H1 (cell line): Measurements from ENCODE around the gene GLI1. TPM values are rescaled to one million over a fixed set of nuclear protein-coding genes. Genes with fewer than 3 reads are reported as not detected.

Experiments
- CTCF ChIA-PET: fragments of 300-600 bp; sonication (Branson Sonifier 250); formaldehyde crosslinking; loops from one replicate; lab custom pipeline; 2021; ENCODE audit not compliant: partially characterized antibody; lab: Charles Lee
- POLR2A ChIA-PET: fragments of 300-600 bp; sonication (Branson Sonifier 250); formaldehyde crosslinking; loops from one replicate; lab custom pipeline; 2021; ENCODE audit warnings: inconsistent platforms; ENCODE audit not compliant: partially characterized antibody; lab: Charles Lee
- DNase-seq, 2 experiments: peaks; one replicate each; pipeline versions ENCODE4 v3.0.0 to v3.0.0-alpha.2; 2010 to 2022; ENCODE audit warnings: low spot score in 2 of 2, low read depth in 1 of 2, mixed read lengths in 1 of 2
- FAIRE-seq: peaks from 2 replicates; lab custom pipeline; 2011; peaks lifted over from hg19 to GRCh38; lab: Jason Lieb, UNC
- H2AFZ ChIP-seq: 2 replicates; pipeline ENCODE4 v1.8.1; 2012; ENCODE audit warnings: low read length, inconsistent platforms
- H2AK5ac ChIP-seq: 2 replicates; pipeline ENCODE4 v1.6.1; 2013; ENCODE audit warnings: low read depth, low read length
- H2BK120ac ChIP-seq: replicated peaks from 2 replicates; pipeline ENCODE3; 2013; ENCODE audit warnings: low read depth, low read length, inconsistent platforms
- H2BK12ac ChIP-seq: 2 replicates; pipeline ENCODE4 v1.6.1; 2013; ENCODE audit warnings: low read depth, low read length
- H2BK15ac ChIP-seq: 2 replicates; pipeline ENCODE4 v1.6.1; 2013; ENCODE audit warnings: low read length
- H2BK20ac ChIP-seq: 2 replicates; pipeline ENCODE4 v1.6.1; 2013; ENCODE audit warnings: low read length
- H2BK5ac ChIP-seq: 2 replicates; pipeline ENCODE4 v1.6.1; 2013; ENCODE audit warnings: low read depth, low read length
- H3K14ac ChIP-seq: 2 replicates; pipeline ENCODE4 v1.6.1; 2013; ENCODE audit warnings: inconsistent platforms; ENCODE audit not compliant: insufficient read length
- H3K18ac ChIP-seq: 2 replicates; pipeline ENCODE4 v1.6.1; 2013; ENCODE audit warnings: low read length; ENCODE audit errors: extremely low read depth
- H3K23ac ChIP-seq: 2 replicates; pipeline ENCODE4 v1.6.1; 2013; ENCODE audit warnings: inconsistent platforms; ENCODE audit not compliant: insufficient read length
- H3K23me2 ChIP-seq: 2 replicates; pipeline ENCODE4 v1.6.1; 2013; ENCODE audit warnings: low read depth, low read length
- H3K27ac ChIP-seq: 2 replicates; pipeline ENCODE4 v1.6.1; 2011; ENCODE audit warnings: low read depth, low read length, inconsistent platforms
- H3K27me3 ChIP-seq, 4 experiments: replicated peaks in 1 of 4; 1 replicate in 1 of 4; 2 replicates in 3 of 4; pipeline versions ENCODE4 v1.6.1 to v1.8.1; 2011 to 2013; ENCODE audit warnings: low read length in 3 of 4, mild to moderate bottlenecking in 3 of 4, inconsistent platforms in 2 of 4, mixed read lengths in 2 of 4, moderate library complexity in 1 of 4; ENCODE audit not compliant: control insufficient read depth in 3 of 4, insufficient read depth in 3 of 4; ENCODE audit errors: extremely low read depth in 1 of 4
- H3K36me3 ChIP-seq, 4 experiments: 2 replicates each; pipeline versions ENCODE4 v1.6.1 to v1.8.1; 2011 to 2013; ENCODE audit warnings: mild to moderate bottlenecking in 4 of 4, low read length in 3 of 4, moderate library complexity in 2 of 4, control low read depth in 1 of 4, inconsistent platforms in 1 of 4; ENCODE audit not compliant: insufficient read depth in 4 of 4, control insufficient read depth in 2 of 4
- H3K4ac ChIP-seq: replicated peaks from 2 replicates; pipeline ENCODE3; 2013; ENCODE audit warnings: low read length, low read depth, mixed read lengths, inconsistent platforms; ENCODE audit not compliant: insufficient read length
- H3K4me1 ChIP-seq, 4 experiments: replicated peaks in 1 of 4; 1 replicate in 1 of 4; 2 replicates in 3 of 4; pipeline versions ENCODE4 v1.6.1 to v1.8.1; 2011 to 2013; ENCODE audit warnings: low read length in 3 of 4, inconsistent platforms in 2 of 4, mixed read lengths in 1 of 4; ENCODE audit not compliant: insufficient read depth in 4 of 4, control insufficient read depth in 3 of 4
- H3K4me2 ChIP-seq, 2 experiments: 2 replicates each; pipeline versions ENCODE4 v1.6.1 to v1.8.1; 2011 to 2013; ENCODE audit warnings: low read depth in 2 of 2, low read length in 2 of 2, control low read depth in 1 of 2, inconsistent platforms in 1 of 2, mild to moderate bottlenecking in 1 of 2; ENCODE audit not compliant: insufficient read depth in 1 of 2
- H3K4me3 ChIP-seq, 4 experiments: fragments of 200-600, 300-600 bp in 1 of 4; sonication (generic), shearing (Covaris generic), sonication (Bioruptor Twin) in 1 of 4; 2 replicates each; pipeline versions ENCODE4 v1.5.1 to v1.8.1; 2011 to 2016; ENCODE audit warnings: low read length in 4 of 4, low read depth in 3 of 4, control low read depth in 2 of 4, inconsistent platforms in 2 of 4, mild to moderate bottlenecking in 2 of 4, mixed read lengths in 1 of 4, moderate library complexity in 1 of 4; ENCODE audit not compliant: insufficient read depth in 2 of 4; ENCODE audit errors: extremely low read depth in 1 of 4
- H3K56ac ChIP-seq: replicated peaks from 2 replicates; pipeline ENCODE3; 2013; ENCODE audit warnings: low read depth, mild to moderate bottlenecking, mixed read lengths, low read length, inconsistent platforms; ENCODE audit not compliant: insufficient read length
- H3K79me1 ChIP-seq: 2 replicates; pipeline ENCODE4 v1.6.1; 2013; ENCODE audit warnings: low read depth, low read length, control low read depth
- H3K79me2 ChIP-seq, 2 experiments: 2 replicates each; pipeline versions ENCODE4 v1.6.1 to v1.8.1; 2012 to 2013; ENCODE audit warnings: low read length in 2 of 2, mild to moderate bottlenecking in 2 of 2, inconsistent platforms in 1 of 2; ENCODE audit not compliant: insufficient read depth in 2 of 2, control insufficient read depth in 1 of 2
- H3K9ac ChIP-seq, 4 experiments: replicated peaks in 1 of 4; 1 replicate in 1 of 4; 2 replicates in 3 of 4; pipeline versions ENCODE4 v1.6.1 to v1.8.1; 2011 to 2013; ENCODE audit warnings: low read depth in 3 of 4, low read length in 3 of 4, control low read depth in 2 of 4, mild to moderate bottlenecking in 2 of 4, moderate library complexity in 2 of 4, inconsistent platforms in 1 of 4; ENCODE audit errors: extremely low read depth in 1 of 4
- H3K9me3 ChIP-seq, 2 experiments: 2 replicates each; pipeline versions ENCODE4 v1.6.1 to v1.8.1; 2012 to 2013; ENCODE audit warnings: mild to moderate bottlenecking in 2 of 2, moderate library complexity in 2 of 2, control low read depth in 1 of 2, inconsistent platforms in 1 of 2, low read depth in 1 of 2, low read length in 1 of 2, mixed read lengths in 1 of 2; ENCODE audit not compliant: insufficient read depth in 2 of 2
- H4K20me1 ChIP-seq, 2 experiments: replicated peaks in 1 of 2; 2 replicates each; pipeline versions ENCODE3 to v1.8.1; 2011 to 2013; ENCODE audit warnings: inconsistent platforms in 2 of 2, low read length in 2 of 2, mild to moderate bottlenecking in 1 of 2; ENCODE audit not compliant: insufficient read depth in 2 of 2, control insufficient read depth in 1 of 2
- H4K5ac ChIP-seq: 2 replicates; pipeline ENCODE4 v1.6.1; 2013; ENCODE audit warnings: low read length, low read depth, mixed read lengths, inconsistent platforms; ENCODE audit not compliant: insufficient read length
- H4K8ac ChIP-seq: 2 replicates; pipeline ENCODE4 v1.8.0; 2013; ENCODE audit warnings: mild to moderate bottlenecking, moderate library complexity, low read length, inconsistent platforms; ENCODE audit not compliant: insufficient read depth; ENCODE audit errors: extremely low read depth
- H4K91ac ChIP-seq: replicated peaks from 2 replicates; pipeline ENCODE3; 2013; ENCODE audit warnings: low read length, mixed read lengths, inconsistent platforms; ENCODE audit not compliant: insufficient read length
- BRCA1 ChIP-seq: IDR thresholded peaks from 2 replicates; pipeline ENCODE4 v1.6.1; 2012; ENCODE audit warnings: low read depth, low read length, improper control_type of control experiment
- CBX5 ChIP-seq: fragments of 300-800, 300-1000 bp; sonication (generic); IDR thresholded peaks from 2 replicates; pipeline ENCODE4 v1.7.1; 2016; ENCODE audit warnings: antibody characterized with exemption, low read length, low read depth
- CBX8 ChIP-seq: fragments of 300-800, 300-1000 bp; sonication (generic); IDR thresholded peaks from 2 replicates; pipeline ENCODE4 v1.7.1; 2016; ENCODE audit warnings: low read depth, low read length, borderline replicate concordance
- EGR1 ChIP-seq: IDR thresholded peaks from 2 replicates; pipeline ENCODE4 v1.6.1; 2011; ENCODE audit warnings: low read depth, low read length, borderline replicate concordance
- EP300 ChIP-seq, 2 experiments: IDR thresholded peaks; 1 replicate in 1 of 2; 2 replicates in 1 of 2; pipeline ENCODE4 v1.6.1; 2011 to 2012; ENCODE audit warnings: low read depth in 2 of 2, low read length in 2 of 2, mild to moderate bottlenecking in 2 of 2, borderline replicate concordance in 1 of 2, inconsistent platforms in 1 of 2, moderate library complexity in 1 of 2
- KDM1A ChIP-seq: fragments of 200-600, 300-600 bp; sonication (generic); IDR thresholded peaks from 2 replicates; pipeline ENCODE4 v1.7.1; 2016; ENCODE audit warnings: mild to moderate bottlenecking, low read length, borderline replicate concordance
- KDM4A ChIP-seq: IDR thresholded peaks from one replicate; pipeline ENCODE4 v1.7.1; 2012; ENCODE audit warnings: low read depth, mild to moderate bottlenecking, moderate library complexity, low read length, inconsistent platforms; ENCODE audit not compliant: severe bottlenecking
- KDM5A ChIP-seq: fragments of 200-600 bp; IDR thresholded peaks from 2 replicates; pipeline ENCODE4 v1.7.1; 2012; ENCODE audit warnings: mild to moderate bottlenecking, low read length, inconsistent platforms, mixed read lengths
- POLR2AphosphoS5 ChIP-seq: IDR thresholded peaks from 2 replicates; pipeline ENCODE4 v1.6.1; 2011; ENCODE audit warnings: low read depth, low read length
- SP1 ChIP-seq: IDR thresholded peaks from 2 replicates; pipeline ENCODE4 v1.6.1; 2011; ENCODE audit warnings: low read depth, low read length
- SRF ChIP-seq: IDR thresholded peaks from 2 replicates; pipeline ENCODE4 v1.6.1; 2011; ENCODE audit warnings: mild to moderate bottlenecking, low read depth, low read length, moderate library complexity
- WGBS, 2 experiments: shearing (Covaris generic) in 1 of 2; methylation state at CpG; one replicate each; pipeline versions ENCODE4 v1.1.6 to v1.1.7; 2013 to 2015; ENCODE audit warnings: low lambda C conversion rate in 2 of 2, mixed read lengths in 2 of 2, inconsistent platforms in 1 of 2, low coverage in 1 of 2, missing lambda C conversion rate in 1 of 2; ENCODE audit not compliant: insufficient replicate concordance in 2 of 2, insufficient coverage in 1 of 2, insufficient read length in 1 of 2; ENCODE audit errors: extremely low coverage in 1 of 2, missing lambda C conversion rate in 1 of 2; 5-methylcytosine and 5-hydroxymethylcytosine counted together
- polyA plus RNA-seq, 7 experiments: library from polyadenylated mRNA; depleted of rRNA in 3 of 7; stranded (reverse) in 5 of 7; unstranded in 2 of 7; fragments of >200 nt in 5 of 7; fragments of 200-250 nt in 2 of 7; gene quantifications; 1 replicate in 5 of 7; 2 replicates in 1 of 7; 4 replicates in 1 of 7; pipeline versions ENCODE4 v1.2.1 to v1.2.3, GENCODE V29; 2011 to 2013; ENCODE audit warnings: missing spikeins in 2 of 7, mixed read lengths in 2 of 7
- total RNA-seq: library from RNA; stranded (reverse); fragmentation: NEBNext Ultra II Directional; extraction: Animal tissue kit (Norgen Biotek cat#: 25700); gene quantifications from 2 replicates; pipeline ENCODE4 v1.2.1, GENCODE V29; 2021
- TF ChIP-seq, protein P1 (sequence below): IDR thresholded peaks from 2 replicates; pipeline ENCODE4 v1.6.1; 2012; ENCODE audit warnings: inconsistent platforms
- TF ChIP-seq, protein P2 (sequence below): IDR thresholded peaks from 2 replicates; pipeline ENCODE4 v1.6.1; 2011; ENCODE audit warnings: low read length, improper control_type of control experiment

Gene GLI1
- total and polyA plus RNA-seq, 2 of the 8 experiments (the other 6 are each of a cell fraction or from before 2014, with no cell fraction given), result 23.5 to 25.3 TPM

DNA sequence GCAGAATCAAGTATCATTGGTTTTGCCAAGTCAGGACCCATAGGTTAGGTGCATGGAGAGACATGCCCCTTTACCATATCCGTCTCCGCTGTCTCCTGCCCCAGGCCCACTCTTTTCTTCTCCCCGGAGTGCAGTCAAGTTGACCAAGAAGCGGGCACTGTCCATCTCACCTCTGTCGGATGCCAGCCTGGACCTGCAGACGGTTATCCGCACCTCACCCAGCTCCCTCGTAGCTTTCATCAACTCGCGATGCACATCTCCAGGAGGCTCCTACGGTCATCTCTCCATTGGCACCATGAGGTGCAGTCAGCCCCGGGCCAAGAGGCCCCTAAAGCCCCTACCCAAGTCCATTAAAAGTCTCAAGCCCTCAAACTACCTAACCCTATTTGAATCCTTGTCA is 5.0 kb downstream of the GLI1 start:
- H3K79me1 ChIP-seq, result no peaks in the 10 kb centered on the region
- CTCF ChIA-PET, result interaction anchor here (1.0 to 18.5 kb wide), 3 partner anchors 9 to 157 kb away, joined by 3 to 441 read pairs (median 4); partner anchors contain the start of genes ARHGAP9, INHBE and MARS1
- no peak overlapping the region for H2BK15ac ChIP-seq
- POLR2A ChIA-PET, result interaction anchor here (4.8 kb wide), 1 partner anchor 10 kb away, joined by 25 read pairs; the partner anchor contains the start of gene INHBE
- H4K5ac ChIP-seq, result no peak overlapping the region
- H3K4ac ChIP-seq, result no peak overlapping the region
- no peak overlapping the region for H3K18ac ChIP-seq
- no peak overlapping the region for H2BK12ac ChIP-seq
- DNase-seq (no peak), FAIRE-seq (no peak)
- H2BK5ac ChIP-seq, result no peak overlapping the region
- H3K56ac ChIP-seq, result no peak overlapping the region
- H3K9ac ChIP-seq, result no peak overlapping the region
- H4K91ac ChIP-seq, result no peak overlapping the region
- no peak overlapping the region for H3K23ac ChIP-seq
- no peaks in the 10 kb centered on the region for H3K9me3 ChIP-seq
- H2BK120ac ChIP-seq, result no peak overlapping the region
- no peak overlapping the region for H4K8ac ChIP-seq
- H3K14ac ChIP-seq, result no peak overlapping the region
- 94% methylated on average over 12 of the region's 12 CpGs; no CpG with 5 or more reads in 1 of the 2 experiments for WGBS, 2 experiments
- no peak overlapping the region for H2AFZ ChIP-seq
- H3K4me2 ChIP-seq, result no peak overlapping the region
- peaks cover 4% of the 10 kb centered on the region; the same call in 1 of the 2 replicates for H3K23me2 ChIP-seq
- no peaks in the 10 kb centered on the region for H3K27me3 ChIP-seq
- H3K36me3 ChIP-seq, result peaks cover 0 to 11% (median 4%) of the 10 kb centered on the region in 4 experiments; a peak in 5 of 8 replicates
- H3K4me3 ChIP-seq, result no peak overlapping the region
- H2AK5ac ChIP-seq, result no peak overlapping the region
- peaks cover 0 to 2% of the 10 kb centered on the region in 2 experiments for H4K20me1 ChIP-seq
- no peak overlapping the region for H2BK20ac ChIP-seq
- no peak overlapping the region for H3K27ac ChIP-seq
- H3K4me1 ChIP-seq, result peaks cover 0 to 4% (median 0%) of the 10 kb centered on the region in 4 experiments; a peak in 1 of 7 replicates
- H3K79me2 ChIP-seq, result peaks cover 0 to 4% of the 10 kb centered on the region in 2 experiments; a peak in 1 of 4 replicates
- TF ChIP-seq EGR1, result no peak
- no peak for TF ChIP-seq EP300 (IDR thresholded peaks at IDR 0.05; ENCODE audit: borderline replicate concordance in 1 of 2, low read depth in 2 of 2, low read length in 2 of 2)
- no peak for TF ChIP-seq KDM4A
- no peak for TF ChIP-seq SP1
- no peak for TF ChIP-seq KDM5A
- TF ChIP-seq SRF, result no peak
- no peak for TF ChIP-seq BRCA1
- no peak for TF ChIP-seq POLR2AphosphoS5
- no peak for TF ChIP-seq KDM1A
- TF ChIP-seq CBX5, result no peak
- TF ChIP-seq CBX8, result no peak
- TF ChIP-seq, protein P1, sequence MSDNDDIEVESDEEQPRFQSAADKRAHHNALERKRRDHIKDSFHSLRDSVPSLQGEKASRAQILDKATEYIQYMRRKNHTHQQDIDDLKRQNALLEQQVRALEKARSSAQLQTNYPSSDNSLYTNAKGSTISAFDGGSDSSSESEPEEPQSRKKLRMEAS, result no peak
- TF ChIP-seq, protein P2, sequence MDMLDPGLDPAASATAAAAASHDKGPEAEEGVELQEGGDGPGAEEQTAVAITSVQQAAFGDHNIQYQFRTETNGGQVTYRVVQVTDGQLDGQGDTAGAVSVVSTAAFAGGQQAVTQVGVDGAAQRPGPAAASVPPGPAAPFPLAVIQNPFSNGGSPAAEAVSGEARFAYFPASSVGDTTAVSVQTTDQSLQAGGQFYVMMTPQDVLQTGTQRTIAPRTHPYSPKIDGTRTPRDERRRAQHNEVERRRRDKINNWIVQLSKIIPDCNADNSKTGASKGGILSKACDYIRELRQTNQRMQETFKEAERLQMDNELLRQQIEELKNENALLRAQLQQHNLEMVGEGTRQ, result no peak
